Thyroid gland (tissue), 4 donors: Measurements from ENCODE around the gene STX8.

Experiments used
- POLR2A ChIP-seq, 2 donors: fragments of 450-650 bp; IDR thresholded peaks; one replicate each; pipeline ENCODE4 v1.6.1; 2017; ENCODE audit warnings: antibody characterized with exemption in 2 of 2, mild to moderate bottlenecking in 2 of 2, moderate library complexity in 1 of 2
- TF ChIP-seq, protein P1 (sequence below), 6 experiments: fragments of 200-600 bp in 3 of 6; fragments of 450-650 bp in 3 of 6; sonication (generic) in 3 of 6; IDR thresholded peaks; one replicate each; pipeline ENCODE4 v1.5.1; 2016 to 2019; ENCODE audit warnings: antibody characterized with exemption in 6 of 6, mild to moderate bottlenecking in 2 of 6, inconsistent platforms in 1 of 6, moderate library complexity in 1 of 6

DNA sequence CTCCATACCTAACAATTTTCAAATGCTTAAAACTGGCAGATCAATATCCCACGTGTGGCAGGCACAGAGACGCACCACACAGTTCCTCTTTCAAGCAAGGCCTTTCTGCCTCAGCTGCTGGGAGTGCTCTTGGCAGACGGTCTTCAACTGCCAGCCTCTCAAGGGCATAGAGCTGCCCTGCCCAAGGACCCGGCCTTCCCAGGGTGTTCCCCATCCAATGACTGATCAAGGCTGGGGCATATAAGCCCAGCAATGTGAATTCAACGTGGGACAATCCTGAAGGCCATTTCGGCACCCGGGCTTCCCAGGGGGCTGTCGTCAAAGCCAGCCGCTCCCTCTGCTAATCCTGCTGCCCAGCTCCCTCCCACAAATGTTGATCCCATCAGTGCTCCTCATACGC, 107.1 kb downstream of the STX8 start:
- TF ChIP-seq POLR2A (IDR thresholded peaks at IDR 0.05): no peak
- TF ChIP-seq, protein P1, sequence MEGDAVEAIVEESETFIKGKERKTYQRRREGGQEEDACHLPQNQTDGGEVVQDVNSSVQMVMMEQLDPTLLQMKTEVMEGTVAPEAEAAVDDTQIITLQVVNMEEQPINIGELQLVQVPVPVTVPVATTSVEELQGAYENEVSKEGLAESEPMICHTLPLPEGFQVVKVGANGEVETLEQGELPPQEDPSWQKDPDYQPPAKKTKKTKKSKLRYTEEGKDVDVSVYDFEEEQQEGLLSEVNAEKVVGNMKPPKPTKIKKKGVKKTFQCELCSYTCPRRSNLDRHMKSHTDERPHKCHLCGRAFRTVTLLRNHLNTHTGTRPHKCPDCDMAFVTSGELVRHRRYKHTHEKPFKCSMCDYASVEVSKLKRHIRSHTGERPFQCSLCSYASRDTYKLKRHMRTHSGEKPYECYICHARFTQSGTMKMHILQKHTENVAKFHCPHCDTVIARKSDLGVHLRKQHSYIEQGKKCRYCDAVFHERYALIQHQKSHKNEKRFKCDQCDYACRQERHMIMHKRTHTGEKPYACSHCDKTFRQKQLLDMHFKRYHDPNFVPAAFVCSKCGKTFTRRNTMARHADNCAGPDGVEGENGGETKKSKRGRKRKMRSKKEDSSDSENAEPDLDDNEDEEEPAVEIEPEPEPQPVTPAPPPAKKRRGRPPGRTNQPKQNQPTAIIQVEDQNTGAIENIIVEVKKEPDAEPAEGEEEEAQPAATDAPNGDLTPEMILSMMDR (IDR thresholded peaks at IDR 0.05): no peak
